HG02571 (cell line): ENCODE data around the gene IGSF9B.

Source experiments
- ATAC-seq: cut with Tn5 transposase; IDR thresholded peaks from one replicate; pipeline ENCODE4 v1.9.1; 2021; ENCODE audit warnings: mild to moderate bottlenecking, moderate library complexity; ENCODE audit not compliant: unreplicated experiment

Gene IGSF9B

DNA sequence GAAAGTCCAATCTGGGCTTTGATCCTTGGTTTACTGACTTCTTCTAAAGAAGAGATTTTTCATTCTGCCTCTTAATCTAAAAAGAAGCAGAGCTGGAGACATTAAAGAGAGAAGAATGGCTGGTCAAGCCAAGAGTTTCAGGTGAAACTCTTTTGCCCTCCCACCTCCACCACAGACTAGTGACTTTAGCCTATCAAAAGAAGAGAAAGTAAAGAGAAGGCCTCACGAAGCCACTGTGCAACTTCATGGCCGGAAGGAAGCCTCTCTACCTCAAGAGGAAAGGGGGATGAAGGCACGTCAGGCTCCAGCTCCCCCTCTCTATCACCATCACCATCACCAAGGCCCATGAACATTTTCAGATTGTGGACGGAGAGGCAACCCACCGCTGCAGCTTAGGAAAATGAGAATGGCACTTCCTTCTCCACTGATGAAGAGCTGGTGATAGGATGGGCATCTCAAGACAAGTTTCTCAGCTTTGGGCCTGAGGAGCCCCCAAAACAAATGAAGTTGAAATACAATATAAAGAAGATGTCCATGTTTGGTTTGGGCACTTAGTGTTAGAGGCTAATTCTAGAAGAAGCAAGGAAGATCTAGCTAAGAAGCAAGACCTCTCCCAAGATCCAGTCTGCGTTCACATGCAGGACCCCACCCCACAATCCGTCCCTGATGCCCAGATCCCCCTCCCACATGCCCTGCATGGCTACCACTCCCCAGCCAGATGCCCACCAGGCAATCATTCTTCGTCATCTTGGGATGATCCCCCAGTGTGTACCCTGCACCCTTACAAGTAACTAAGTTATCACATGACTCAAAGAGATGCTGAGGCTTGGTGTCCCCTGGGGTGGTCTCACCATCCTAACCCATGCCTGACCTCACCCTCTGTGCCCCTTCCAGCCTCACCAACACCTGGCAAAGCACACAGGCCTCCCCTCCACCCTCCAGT lies 52.6 kb downstream of the IGSF9B start:
- ATAC-seq: no peak

DNA sequence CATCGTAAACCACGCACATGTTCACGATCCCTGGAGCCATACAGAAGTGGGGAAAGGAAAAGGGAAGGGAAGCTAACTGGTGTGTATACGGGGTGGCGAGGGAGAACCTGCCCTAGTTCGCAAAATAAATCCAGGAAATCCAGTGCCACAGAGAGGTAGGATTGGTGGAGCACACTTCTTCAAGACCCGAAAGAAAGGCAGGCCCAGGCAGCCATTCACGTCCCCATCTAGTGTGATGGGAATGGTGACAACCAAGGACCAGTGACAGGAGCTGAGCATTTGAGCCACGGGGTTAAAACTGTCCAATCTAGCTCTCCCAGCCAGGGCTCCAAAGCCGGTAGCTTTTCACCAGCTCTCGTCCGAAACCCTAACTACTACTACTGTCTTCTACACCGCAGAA lies 53.7 kb downstream of the IGSF9B start:
- ATAC-seq: no peak

DNA sequence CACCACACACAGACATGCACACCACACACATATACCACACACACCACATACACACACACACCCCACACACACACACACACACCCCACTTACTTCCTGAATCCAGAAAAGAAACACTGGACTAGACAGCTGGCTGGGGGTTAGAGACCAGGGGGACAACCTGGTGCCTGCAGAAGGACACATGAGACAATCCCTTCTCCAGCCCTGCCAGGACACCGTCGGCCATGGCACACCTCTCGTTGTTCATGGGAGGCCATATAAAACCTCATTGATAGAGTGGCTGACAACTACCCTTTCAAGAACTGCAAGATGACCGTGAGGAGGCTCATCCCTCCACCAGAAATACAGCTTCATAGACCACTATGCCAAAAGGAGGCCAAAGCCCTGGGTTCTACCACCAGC lies 54.3 kb downstream of the IGSF9B start:
- ATAC-seq: no peak

DNA sequence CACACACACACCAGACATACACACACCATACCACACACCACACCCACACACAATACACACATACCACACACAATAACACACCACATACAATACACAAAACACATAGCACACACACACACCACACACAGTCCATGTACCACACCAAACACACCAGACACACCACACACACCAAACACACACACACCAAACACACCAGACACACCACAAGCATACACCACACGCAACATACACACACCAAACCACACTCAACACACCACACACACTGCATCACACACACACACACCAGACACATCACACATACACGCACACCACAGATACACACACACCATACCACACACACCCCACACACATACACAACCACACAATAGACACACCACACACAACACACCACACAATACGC lies 54.8 kb downstream of the IGSF9B start:
- no peak for ATAC-seq

DNA sequence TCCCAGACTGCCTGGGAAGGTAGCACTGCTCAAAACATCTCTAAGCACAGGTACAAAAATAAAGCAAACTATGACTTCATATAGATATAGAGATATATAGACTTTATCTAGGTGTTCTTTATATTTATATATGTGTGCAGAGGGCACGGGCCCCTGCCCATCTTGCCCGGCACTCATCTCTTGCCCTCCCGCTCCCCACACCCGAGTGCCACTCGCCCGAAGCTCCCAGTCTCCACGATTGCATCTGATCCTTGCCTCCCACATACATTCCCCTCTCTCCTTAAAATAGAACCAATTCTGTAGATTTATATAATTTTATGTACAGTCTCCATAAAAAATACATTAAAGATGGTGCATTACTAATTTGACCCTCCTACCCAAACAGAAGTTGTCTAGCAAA lies 55.5 kb downstream of the IGSF9B start:
- ATAC-seq: no peak

DNA sequence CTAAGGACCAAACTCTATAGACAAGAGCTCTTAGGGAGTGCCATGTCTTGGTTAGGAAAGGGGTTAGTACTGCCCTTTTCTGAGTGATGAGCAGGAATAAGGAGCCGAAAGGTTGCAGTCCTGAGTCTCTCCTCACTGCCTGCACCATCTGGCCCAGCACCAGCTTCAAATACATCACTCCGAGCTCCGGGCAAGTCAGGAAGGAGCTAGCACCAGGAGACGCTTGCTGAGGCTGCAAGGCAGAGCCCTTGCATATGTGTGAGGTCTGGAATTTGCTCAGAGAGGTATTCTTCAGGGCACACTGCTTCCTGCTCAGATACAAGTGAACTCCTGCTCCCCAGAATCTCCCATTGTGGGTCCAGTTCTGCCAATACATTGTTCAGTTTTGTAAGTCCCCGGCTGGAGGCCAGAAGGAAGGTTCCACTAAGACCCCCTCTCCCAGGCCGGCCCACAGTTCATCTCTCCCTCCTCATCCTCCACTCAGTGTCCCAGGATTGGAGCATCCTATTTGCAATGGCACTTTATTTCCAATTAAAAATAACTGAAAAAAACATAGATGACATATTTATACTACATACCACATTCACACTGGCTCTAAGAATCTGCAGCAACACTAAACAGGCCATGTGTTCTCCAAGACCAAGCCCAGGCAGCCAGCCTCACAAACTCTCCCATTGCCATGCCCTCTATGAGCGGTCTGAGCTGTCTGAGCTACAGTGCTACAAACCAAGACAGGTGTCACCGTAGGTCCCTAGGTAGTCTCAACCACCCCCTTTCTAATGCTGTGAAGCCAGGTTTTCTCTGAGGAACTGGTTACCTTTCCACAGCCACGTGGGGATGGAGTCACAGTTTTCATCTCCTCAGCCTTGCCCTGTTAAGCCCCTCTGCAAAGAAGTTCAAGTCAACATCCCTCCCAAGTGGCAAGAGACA lies 56.3 kb downstream of the IGSF9B start:
- no peak for ATAC-seq

DNA sequence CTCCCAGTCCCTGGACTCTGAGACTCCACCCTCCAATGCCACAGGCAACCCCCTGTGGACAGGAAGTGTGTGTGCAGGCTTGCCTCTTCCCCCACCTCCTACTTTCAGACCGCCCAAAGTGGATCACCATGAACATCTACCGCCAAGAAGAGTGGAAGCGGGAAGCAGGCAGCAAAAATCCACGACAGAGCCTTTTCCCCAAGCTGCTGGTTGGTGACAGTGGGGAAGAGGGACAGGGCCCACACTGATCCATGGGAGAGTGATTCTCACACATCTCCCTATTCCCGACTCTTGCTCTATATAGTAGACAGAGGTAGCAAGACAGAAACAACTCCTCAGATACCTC lies 58.0 kb downstream of the IGSF9B start:
- no peak for ATAC-seq

DNA sequence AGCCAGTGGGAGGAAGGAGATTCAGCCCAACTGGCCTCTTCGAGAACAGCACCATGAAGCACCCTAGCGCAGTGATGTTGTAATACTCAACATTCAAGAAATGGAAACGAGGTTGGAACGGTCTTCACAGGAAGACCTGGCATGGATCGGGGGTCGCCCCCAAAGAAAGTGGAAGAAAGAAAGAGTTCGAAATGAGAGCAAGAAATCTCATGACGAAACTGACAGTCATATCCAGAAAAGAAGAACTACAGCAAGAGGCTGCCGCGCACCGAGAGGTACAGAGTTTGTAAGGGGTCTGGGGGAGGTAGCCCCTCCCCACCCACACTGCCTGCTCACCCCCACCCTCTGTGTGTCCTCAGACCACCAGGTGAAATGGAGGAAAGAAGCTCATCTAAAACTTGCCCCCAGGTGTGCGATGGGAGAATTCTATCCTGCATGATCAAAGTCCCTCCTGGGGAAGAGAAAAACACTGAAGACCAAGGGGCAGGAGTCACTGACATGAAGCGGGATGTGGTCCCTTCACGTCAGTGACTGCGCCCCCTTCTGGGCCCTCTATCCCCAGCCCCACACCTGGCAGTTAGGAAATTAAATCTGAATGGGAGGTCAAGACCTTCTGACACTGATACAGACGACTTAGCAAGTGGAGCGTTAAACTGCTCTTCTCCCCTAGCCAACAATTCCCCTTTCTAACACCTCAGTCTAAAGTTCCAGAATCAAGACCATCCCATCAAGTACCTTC lies 58.6 kb downstream of the IGSF9B start:
- ATAC-seq: no peak

DNA sequence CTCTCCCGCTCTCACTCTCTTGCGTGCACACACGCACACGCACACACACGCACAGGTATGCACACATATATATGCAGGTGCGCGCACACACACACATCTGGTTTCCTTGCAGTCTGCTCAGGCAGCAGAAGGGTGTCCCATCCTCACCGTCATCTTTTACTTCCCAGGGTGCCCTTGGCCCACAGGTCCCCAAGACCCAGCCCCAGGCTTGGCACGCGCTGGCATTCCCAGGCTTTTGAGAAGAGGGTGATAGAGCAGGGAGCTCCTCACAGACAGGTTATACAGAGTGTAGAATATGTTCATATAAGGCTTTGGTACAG lies 59.5 kb downstream of the IGSF9B start:
- no peak for ATAC-seq

DNA sequence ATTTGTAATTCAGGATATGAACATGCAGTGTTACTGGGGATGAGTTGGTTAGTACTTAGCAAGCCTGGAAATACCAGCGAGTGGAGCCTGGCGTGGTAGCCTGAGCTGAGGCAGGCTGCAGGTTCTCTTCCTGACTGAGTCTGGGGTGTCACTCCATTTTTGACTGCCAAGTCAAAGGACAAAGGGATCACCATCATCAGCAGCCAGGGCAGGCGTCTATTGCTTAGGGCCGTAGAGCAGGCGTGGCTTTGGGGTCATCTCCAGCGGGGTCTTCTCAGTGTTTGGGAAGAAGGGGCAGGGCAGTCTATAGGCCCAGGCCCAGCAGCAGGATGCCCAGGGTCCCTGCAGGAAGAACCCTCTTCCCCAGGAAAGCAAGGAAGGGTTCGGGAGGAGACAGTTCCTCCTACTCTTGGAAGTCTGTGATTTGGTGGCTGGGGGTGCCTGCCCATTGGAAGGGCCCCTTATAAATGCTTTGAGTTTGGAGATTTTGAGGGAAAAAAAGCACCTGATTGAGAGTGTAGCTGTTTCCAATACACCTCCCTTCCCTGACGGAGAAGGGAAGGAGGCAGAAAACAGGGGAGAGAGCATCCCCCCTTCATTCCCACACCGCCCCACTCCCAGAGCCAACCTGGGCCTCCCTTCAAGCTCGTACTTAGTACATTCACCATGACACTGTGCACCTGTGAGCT lies 60.0 kb downstream of the IGSF9B start:
- no peak for ATAC-seq

DNA sequence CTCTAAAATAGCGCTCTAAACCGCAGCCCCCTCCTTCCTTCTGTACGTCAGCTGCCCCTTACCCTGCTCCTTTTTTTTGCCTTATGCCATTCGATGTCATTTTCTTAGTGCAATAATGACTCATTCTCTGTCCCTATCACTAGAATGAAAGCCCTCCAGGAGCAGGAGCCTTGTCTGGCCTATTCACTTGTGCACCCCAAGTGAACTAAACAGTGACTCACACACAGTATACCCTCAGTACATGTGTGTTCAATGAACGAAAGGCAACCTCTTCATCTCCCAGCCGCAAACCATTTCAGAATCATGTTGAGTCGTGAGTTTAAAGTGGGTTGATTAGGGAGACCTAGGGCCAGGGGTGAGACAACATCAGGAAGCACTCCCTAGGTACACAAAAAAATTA lies 60.7 kb downstream of the IGSF9B start:
- no peak for ATAC-seq

DNA sequence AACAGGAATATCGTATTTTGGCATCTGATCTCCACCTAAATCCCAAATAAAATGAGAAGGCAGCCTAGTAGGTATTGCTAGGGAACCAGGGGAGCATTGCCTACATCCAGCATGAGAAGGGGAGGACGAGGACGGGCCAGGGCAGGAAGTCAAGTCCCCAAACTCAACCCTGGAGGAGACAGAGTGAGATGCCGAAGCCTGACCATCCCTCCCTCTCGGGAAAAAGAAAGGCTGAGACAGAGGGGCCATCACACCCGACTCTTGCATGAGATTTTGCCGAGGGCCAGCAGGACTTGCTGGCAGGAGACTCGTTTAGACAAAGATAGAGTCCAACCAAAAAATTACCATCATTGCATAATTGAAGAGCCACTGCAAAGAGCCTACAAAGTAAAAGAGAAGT lies 61.2 kb downstream of the IGSF9B start:
- no peak for ATAC-seq

DNA sequence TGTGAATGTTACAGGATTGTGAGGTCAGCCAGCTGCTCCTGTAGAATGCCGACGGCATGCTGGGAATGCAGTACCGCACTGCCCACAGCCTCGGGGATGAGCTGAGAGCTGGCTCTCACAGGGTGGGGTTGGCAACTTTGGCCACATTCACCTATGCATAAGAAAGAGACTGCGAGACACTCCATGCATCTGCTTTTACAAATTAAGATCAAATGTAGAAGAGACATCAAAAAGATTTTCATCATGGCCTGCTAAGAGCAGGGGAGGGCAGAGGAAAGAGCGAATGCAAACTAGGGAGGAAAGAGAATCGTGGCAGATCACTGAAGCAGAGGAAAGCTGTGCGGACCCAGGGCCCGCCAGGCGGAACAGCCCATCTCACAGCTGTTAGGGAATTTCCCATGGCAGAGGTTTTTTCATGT lies 61.7 kb downstream of the IGSF9B start:
- ATAC-seq: no peak

DNA sequence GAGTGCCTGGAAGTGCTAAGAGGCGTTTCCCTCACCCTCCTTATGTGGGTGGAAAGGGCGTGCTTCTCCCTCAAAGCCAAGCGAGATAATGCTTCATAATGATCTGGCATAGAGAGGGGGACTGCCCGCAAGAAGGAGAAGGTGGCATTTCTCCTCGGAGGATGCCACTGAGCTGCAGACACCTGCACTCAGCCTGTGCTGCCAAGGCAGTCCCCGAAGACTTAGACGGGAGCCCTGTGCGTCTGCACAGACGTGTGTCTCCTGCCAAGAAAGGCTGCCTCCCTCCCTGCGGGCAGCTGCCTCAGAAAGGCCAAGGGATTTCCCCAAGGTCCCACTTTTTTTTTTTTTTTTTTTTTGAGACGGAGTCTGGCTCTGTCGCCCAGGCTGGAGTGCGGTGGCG lies 63.4 kb downstream of the IGSF9B start:
- no peak for ATAC-seq

DNA sequence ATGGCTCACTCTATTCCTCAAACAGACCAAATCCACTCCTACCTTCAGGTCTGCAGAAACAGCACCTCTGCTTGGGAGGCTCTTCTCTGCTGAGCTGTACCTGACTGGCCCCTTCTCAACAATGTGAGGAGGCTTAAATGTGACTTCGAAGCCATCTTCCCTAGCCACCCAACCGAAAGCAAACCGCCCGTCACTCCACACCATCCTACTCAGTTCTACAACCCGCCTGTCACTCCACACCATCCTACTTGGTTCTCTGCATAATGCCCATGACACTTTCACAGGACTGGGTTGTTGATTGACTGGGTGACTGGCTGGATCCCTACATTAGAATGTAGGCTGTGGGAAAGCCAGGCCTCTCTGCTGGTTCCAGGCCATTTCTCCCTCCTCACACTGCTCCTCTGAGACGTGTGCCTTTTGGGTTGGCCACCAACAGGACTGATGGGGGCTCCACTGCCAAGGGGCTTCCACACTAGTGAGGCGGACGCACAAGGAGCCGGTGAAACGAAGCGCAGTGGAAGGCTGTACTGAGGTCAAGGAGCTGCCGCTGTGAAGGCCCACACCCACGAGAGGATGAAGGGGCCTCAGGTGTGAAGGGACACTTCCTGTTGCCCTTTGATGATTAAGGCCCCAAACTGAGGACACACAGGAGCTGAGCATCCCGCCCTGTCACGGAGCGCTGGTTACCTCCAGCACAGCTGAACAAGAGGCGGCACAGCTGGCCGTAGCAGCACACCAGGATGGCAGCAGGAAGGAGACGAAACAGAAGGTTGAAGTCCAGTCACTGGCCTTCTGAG lies 64.0 kb downstream of the IGSF9B start:
- no peak for ATAC-seq

DNA sequence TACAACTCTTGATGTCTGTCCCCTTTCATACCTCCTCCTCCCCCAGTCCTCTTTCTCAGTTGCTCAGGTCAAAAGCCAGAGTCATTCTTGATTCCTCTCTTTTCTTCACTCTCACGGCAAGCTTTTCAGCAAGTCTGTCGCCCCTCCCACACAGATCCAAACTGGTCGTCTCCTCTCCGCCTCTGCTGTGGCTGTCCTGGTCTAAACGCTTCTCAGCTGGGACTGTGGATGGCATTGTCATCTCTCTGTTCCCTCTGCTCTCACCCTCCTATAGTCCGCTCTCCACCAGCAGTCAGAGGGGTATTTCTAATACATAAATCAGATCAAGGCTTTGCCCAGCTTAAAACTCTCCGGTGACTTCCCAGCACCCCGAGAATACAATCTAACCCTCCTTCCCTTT lies 64.6 kb downstream of the IGSF9B start:
- no peak for ATAC-seq

DNA sequence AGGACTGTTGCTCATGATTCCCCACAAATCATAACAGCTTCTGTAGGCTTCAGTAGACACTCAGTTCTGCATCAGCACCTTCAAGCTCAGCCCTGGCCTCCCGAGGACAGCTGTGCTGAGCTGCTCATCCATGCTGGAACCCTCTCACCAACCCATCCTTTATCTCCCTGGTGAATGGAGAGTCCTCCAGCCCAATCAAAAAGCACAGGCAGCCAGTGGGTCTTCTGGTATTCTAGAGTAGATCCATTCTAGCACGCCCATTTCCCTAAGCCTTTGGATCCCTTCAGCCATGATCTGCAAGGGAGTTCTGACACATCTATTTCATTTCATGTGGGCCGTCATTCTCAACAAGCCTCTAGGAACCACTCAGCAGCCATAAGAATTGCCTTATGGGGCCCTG lies 66.9 kb downstream of the IGSF9B start:
- ATAC-seq: no peak

DNA sequence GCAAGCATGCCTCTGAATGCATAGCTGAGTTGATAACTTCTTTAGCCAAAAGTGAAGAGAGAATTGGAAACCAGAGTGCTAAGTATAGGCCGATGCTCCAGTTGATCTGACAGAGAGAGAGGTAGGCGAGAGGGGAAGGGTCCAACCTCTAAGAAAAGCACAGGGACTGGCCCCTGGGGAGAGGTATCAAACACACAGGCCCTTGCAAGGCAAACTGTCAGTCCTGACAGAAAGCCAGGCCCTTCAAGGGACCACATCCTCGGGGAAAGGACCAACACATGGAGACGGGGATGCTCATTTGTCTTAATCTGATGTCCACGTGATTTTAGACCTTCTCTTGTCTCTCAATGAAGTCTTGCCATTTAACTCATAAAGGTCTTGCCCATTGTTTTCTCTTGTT lies 67.6 kb downstream of the IGSF9B start:
- no peak for ATAC-seq

DNA sequence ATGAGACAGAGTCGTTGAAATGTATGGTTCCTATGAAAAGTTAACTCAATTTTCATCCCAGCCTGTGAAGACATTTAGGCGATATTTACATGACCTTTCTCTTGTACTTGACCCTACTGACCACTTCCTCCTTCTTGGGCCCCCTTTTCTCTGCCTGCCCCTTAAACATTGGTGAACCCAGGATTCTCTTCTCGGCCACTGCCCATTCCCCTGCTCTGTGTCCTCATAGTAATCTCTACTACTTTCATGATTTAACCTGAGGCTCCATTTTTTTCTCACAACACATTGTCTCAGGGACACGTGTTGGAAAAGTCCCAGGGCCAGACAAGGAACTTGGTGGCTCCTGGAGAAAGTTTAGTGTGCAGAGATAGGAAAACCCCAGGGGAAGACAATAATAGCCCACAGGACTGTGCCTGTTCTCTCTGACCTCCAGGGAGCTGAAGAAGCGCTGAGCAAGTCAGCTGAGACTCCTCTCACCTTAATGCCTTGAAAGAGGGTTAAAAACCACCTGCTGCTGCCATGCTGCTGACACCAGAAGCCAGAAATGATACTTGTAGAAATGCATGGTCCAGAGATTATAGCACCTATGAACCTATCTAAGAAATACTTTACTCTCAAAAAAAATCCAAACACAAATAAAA lies 69.0 kb downstream of the IGSF9B start:
- ATAC-seq: no peak

DNA sequence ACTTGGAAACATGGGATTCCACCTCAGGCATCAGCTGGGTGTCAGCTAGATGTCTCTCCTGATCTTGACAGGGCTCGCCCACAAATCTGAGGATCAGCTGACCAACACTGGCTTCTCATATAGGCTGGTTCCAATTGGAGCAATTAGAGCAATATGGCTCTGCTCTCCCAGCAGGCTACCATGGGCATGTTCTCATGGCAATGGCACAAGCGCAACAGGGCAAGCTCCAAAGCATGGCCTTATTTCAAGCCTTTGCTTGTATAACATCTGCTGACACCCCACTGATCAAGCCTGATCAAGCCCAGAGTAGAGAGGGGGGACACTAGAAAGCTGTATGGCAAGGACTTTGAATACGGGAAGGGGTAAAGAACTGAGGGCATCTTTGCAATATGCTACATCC lies 70.7 kb downstream of the IGSF9B start:
- ATAC-seq: no peak
